Parathyroid adenoma (tissue), 2 donors: Measurements from ENCODE around the gene GRB14.
A peak's percentile ranks its signal among the peaks of the same experiment; 100 is the strongest.

Source experiments
- H2AFZ ChIP-seq: fragments of 300-600 bp; sonication (generic); one replicate; pipeline ENCODE4 v1.7.0; 2017; ENCODE audit warnings: antibody characterized with exemption, mild to moderate bottlenecking
- H3K27ac ChIP-seq: fragments of 300-600 bp; sonication (generic); one replicate; pipeline ENCODE4 v1.7.0; 2017
- H3K27me3 ChIP-seq: fragments of 300-600 bp; sonication (generic); one replicate; pipeline ENCODE4 v1.7.0; 2017; ENCODE audit warnings: low read length; ENCODE audit not compliant: control insufficient read depth, insufficient read depth
- H3K36me3 ChIP-seq: fragments of 300-600 bp; sonication (generic); one replicate; pipeline ENCODE4 v1.7.0; 2017; ENCODE audit warnings: low read length; ENCODE audit not compliant: control insufficient read depth, insufficient read depth
- H3K4me1 ChIP-seq: fragments of 300-600 bp; sonication (generic); one replicate; pipeline ENCODE4 v1.7.0; 2017; ENCODE audit warnings: control low read depth
- H3K4me2 ChIP-seq: fragments of 300-600 bp; sonication (generic); one replicate; pipeline ENCODE4 v1.7.0; 2017; ENCODE audit warnings: low read length
- H3K4me3 ChIP-seq: fragments of 300-600 bp; sonication (generic); one replicate; pipeline ENCODE4 v1.7.0; 2017; ENCODE audit warnings: low read depth, low read length
- H3K79me2 ChIP-seq: fragments of 300-600 bp; sonication (generic); one replicate; pipeline ENCODE4 v1.7.0; 2017; ENCODE audit warnings: control low read depth
- H3K9ac ChIP-seq: fragments of 300-600 bp; sonication (generic); one replicate; pipeline ENCODE4 v1.7.0; 2017; ENCODE audit warnings: mild to moderate bottlenecking
- H3K9me3 ChIP-seq: fragments of 300-600 bp; sonication (generic); one replicate; pipeline ENCODE4 v1.7.0; 2017; ENCODE audit warnings: low read length; ENCODE audit not compliant: control insufficient read depth
- TF ChIP-seq, protein P1 (sequence below): fragments of 300-600 bp; sonication (generic); IDR thresholded peaks from one replicate; pipeline ENCODE4 v1.7.0; 2017; ENCODE audit warnings: antibody characterized with exemption, mild to moderate bottlenecking
- donor health status: primary hyperparathyroidism.

GRB14 gene

DNA sequence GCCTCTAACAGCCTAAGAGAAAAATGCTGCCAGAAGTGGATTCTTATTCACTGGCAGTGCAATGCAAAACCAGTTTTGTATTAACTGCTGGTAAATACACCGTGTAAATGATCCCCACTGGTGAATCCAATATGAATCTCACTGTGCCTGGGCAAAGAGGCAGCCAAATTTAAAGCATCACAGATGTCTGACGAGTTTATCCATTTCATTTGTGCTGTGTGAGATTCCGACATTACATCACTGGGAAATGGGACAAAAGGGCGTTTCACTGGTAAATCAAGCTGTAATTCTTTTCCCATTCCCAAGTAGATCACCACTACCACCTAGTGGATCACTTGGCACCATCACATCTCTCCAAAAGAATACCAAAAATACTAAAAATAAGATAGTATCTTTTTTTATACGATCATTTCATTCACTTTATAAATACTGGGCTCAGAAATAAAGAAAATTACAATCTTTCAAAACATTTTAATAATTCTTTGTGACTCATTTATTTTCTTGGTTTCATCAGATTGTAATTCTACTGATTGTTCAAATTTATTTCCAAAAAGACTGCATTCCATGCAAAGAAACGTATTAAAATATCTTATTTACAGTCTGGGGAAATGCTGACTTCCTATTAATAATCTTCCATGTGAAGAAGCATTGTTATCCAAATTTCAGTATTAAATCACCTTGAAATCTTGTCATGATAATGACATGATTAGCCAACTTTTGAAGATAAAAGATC is 125.6 kb downstream of the GRB14 start:
- Histone ChIP-seq H3K9ac (no peak overlapping the region), H3K27ac (no peak overlapping the region), H3K4me2 (no peak overlapping the region), H3K4me3 (no peak overlapping the region), H3K36me3 (no peaks in the 10 kb centered on the region), H3K4me1 (no peaks in the 10 kb centered on the region), H3K9me3 (no peaks in the 10 kb centered on the region), H3K79me2 (no peaks in the 10 kb centered on the region), H2AFZ (no peak overlapping the region), H3K27me3 (no peaks in the 10 kb centered on the region)
- TF ChIP-seq, protein P1, sequence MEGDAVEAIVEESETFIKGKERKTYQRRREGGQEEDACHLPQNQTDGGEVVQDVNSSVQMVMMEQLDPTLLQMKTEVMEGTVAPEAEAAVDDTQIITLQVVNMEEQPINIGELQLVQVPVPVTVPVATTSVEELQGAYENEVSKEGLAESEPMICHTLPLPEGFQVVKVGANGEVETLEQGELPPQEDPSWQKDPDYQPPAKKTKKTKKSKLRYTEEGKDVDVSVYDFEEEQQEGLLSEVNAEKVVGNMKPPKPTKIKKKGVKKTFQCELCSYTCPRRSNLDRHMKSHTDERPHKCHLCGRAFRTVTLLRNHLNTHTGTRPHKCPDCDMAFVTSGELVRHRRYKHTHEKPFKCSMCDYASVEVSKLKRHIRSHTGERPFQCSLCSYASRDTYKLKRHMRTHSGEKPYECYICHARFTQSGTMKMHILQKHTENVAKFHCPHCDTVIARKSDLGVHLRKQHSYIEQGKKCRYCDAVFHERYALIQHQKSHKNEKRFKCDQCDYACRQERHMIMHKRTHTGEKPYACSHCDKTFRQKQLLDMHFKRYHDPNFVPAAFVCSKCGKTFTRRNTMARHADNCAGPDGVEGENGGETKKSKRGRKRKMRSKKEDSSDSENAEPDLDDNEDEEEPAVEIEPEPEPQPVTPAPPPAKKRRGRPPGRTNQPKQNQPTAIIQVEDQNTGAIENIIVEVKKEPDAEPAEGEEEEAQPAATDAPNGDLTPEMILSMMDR = peak; percentile 36

DNA sequence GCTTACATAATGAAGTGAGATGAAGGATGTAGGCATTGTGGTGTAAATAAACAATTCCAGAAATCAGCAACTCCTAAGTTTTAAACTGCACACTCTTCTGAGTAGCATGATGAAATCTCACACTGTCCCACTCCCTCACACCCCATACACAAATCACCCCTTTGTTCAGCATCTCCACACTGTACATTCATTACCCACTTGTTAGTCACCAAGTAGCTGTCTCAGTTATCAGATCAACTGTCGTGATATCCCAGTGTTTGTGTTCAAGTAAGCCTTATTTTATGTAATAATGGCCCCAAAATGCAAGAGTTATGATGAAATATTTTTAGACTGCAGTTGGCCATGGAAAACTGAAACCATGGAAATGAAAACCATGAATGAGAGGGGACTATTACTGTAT is 135.7 kb downstream of the GRB14 start:
- Histone ChIP-seq H3K36me3 (no peaks in the 10 kb centered on the region), H3K9ac (no peak overlapping the region), H3K27ac (no peak overlapping the region), H3K4me3 (no peak overlapping the region), H3K27me3 (no peaks in the 10 kb centered on the region), H3K9me3 (no peaks in the 10 kb centered on the region), H2AFZ (no peak overlapping the region), H3K4me2 (no peak overlapping the region), H3K4me1 (no peaks in the 10 kb centered on the region), H3K79me2 (no peaks in the 10 kb centered on the region)
- TF ChIP-seq, protein P1 = no peak

DNA sequence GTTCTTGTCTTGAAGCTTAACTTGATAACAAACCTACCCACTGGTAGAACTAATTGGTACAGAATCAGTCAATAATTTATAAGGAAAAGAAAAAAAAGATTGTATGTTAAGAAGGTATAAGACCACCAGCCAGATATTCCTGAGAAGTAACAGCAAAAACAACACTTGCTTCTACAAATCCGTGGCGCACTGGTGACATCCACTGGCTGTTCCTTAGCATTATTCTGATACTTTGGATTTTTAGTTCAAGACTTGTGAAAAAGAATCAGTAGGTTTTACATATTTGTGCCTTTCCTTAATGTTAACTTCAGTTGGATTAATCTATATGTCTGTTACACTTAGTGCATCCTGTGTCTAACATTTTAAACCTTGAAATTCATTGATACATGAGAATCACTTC is 141.8 kb downstream of the GRB14 start:
- H3K4me1 ChIP-seq = no peaks in the 10 kb centered on the region
- H3K9me3 ChIP-seq = no peaks in the 10 kb centered on the region
- no peak overlapping the region for H3K4me2 ChIP-seq
- no peak overlapping the region for H3K9ac ChIP-seq
- no peaks in the 10 kb centered on the region for H3K79me2 ChIP-seq
- no peak overlapping the region for H2AFZ ChIP-seq
- TF ChIP-seq, protein P1 = peak; percentile 28
- H3K27me3 ChIP-seq = no peaks in the 10 kb centered on the region
- no peaks in the 10 kb centered on the region for H3K36me3 ChIP-seq
- H3K4me3 ChIP-seq = no peak overlapping the region
- H3K27ac ChIP-seq = no peak overlapping the region

DNA sequence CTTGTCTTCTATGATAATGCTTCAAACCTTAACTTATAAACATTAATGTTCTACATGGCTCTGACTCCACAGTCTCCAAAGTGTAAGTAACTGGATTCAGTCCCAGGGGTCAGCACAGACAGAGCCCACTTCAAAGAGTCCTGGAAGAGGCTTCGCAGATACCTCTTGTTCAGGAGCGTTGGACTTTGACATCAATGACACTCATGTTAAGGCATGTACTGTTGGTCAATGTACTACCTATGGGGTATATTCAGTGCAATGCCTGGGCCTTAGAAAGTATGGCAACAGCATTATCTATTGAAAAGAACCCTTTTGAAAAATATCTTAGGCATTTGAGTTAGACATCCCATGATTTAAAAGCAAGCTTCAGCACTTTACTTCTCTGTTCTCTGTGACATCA is 143.1 kb downstream of the GRB14 start:
- no peaks in the 10 kb centered on the region for H3K36me3 ChIP-seq

More for the DNA sequence above, 143.1 kb downstream of the GRB14 start:
- Histone ChIP-seq H3K9ac (no peak overlapping the region), H3K27ac (no peak overlapping the region), H3K9me3 (no peaks in the 10 kb centered on the region), H3K4me3 (no peak overlapping the region), H3K79me2 (no peaks in the 10 kb centered on the region), H3K4me1 (no peaks in the 10 kb centered on the region), H3K27me3 (no peaks in the 10 kb centered on the region), H3K4me2 (no peak overlapping the region), H2AFZ (no peak overlapping the region)
- TF ChIP-seq, protein P1 = no peak
